ENCODE measurements around the gene MACF1.
A peak's percentile ranks its signal among the peaks of the same experiment; 100 is the strongest.
"Not testable (repeated sequence)": the region's sequence is repeated elsewhere in the genome, so short reads cannot be mapped to it uniquely, and the experiment has no call there.

The MACF1 gene

GRCh38 chr1:39491146-39491921 lies 286.8 kb downstream of the MACF1 start, which contains the start of gene BMP8A:
BMP8A (plus strand) TSS chr1:39491636; CDS start chr1:39491992, 356 bp downstream.
- DNase-seq (ENCODE audit: low spot score) = peak; percentile 42

GRCh38 chr1:39492118-39493042 lies 287.9 kb downstream of the MACF1 start:
- DNase-seq (ENCODE audit: low spot score) = not testable (repeated sequence)

- not testable (repeated sequence) for DNase-seq (ENCODE audit: low spot score)
Observed at GRCh38 chr1:39493043-39493810, 288.7 kb downstream of the MACF1 start.

GRCh38 chr1:39494671-39495410 lies 290.3 kb downstream of the MACF1 start:
- DNase-seq (ENCODE audit: low spot score) = no peak

GRCh38 chr1:39496520-39496919 lies 292.0 kb downstream of the MACF1 start:
- not testable (repeated sequence) for DNase-seq (ENCODE audit: low spot score)

- DNase-seq (ENCODE audit: low spot score) = no peak
Observed at GRCh38 chr1:39497585-39497984, 293.1 kb downstream of the MACF1 start.

- DNase-seq (ENCODE audit: low spot score) = not testable (repeated sequence)
Observed at GRCh38 chr1:39498096-39498710, 293.7 kb downstream of the MACF1 start.

GRCh38 chr1:39498821-39499220 lies 294.3 kb downstream of the MACF1 start:
- DNase-seq (ENCODE audit: low spot score) = not testable (repeated sequence)

GRCh38 chr1:39499668-39500067 lies 295.2 kb downstream of the MACF1 start:
- no peak for DNase-seq (ENCODE audit: low spot score)

GRCh38 chr1:39500862-39501389 lies 296.4 kb downstream of the MACF1 start:
- no peak for DNase-seq (ENCODE audit: low spot score)

- DNase-seq (ENCODE audit: low spot score) = no peak
Observed at GRCh38 chr1:39501666-39502065, 297.2 kb downstream of the MACF1 start.

- not testable (repeated sequence) for DNase-seq (ENCODE audit: low spot score)
Observed at GRCh38 chr1:39504436-39504835, 299.9 kb downstream of the MACF1 start.

GRCh38 chr1:39505289-39505688 lies 300.8 kb downstream of the MACF1 start:
- no peak for DNase-seq (ENCODE audit: low spot score)

- DNase-seq (ENCODE audit: low spot score) = no peak
Observed at GRCh38 chr1:39507230-39507928, 302.9 kb downstream of the MACF1 start.

- DNase-seq (ENCODE audit: low spot score) = no peak
Observed at GRCh38 chr1:39508266-39508665, 303.8 kb downstream of the MACF1 start.

- DNase-seq (ENCODE audit: low spot score) = peak; percentile 11
Observed at GRCh38 chr1:39508857-39509305, 304.4 kb downstream of the MACF1 start.

- peak; percentile 5 for DNase-seq (ENCODE audit: low spot score)
Observed at GRCh38 chr1:39509360-39510009, 305.0 kb downstream of the MACF1 start.

GRCh38 chr1:39510570-39511186 lies 306.2 kb downstream of the MACF1 start:
- DNase-seq (ENCODE audit: low spot score) = not testable (repeated sequence)

GRCh38 chr1:39511477-39511876 lies 307.0 kb downstream of the MACF1 start:
- DNase-seq (ENCODE audit: low spot score) = not testable (repeated sequence)
